Endodermal cell (in vitro differentiated cells): ENCODE measurements around the gene MRPL44. TPM values are rescaled to one million over a fixed set of nuclear protein-coding genes. Genes with fewer than 3 reads are reported as not detected.

Experiments used
- DNase-seq: peaks from one replicate; pipeline ENCODE4 v3.0.0-alpha.2; 2017
- H3K27ac ChIP-seq: 2 replicates; pipeline ENCODE4 v1.5.1; 2013; ENCODE audit warnings: mild to moderate bottlenecking, low read depth, low read length, moderate library complexity
- H3K27me3 ChIP-seq: 2 replicates; pipeline ENCODE4 v1.6.1; 2013; ENCODE audit warnings: mild to moderate bottlenecking, low read length, moderate library complexity; ENCODE audit not compliant: insufficient read depth, control insufficient read depth, poor library complexity, severe bottlenecking
- H3K36me3 ChIP-seq: 2 replicates; pipeline ENCODE4 v1.7.0; 2013; ENCODE audit warnings: mild to moderate bottlenecking, low read length, moderate library complexity; ENCODE audit not compliant: control insufficient read depth, insufficient read depth
- H3K4me1 ChIP-seq: one replicate; pipeline ENCODE4 v1.7.0; 2013; ENCODE audit warnings: low read length; ENCODE audit not compliant: control insufficient read depth, insufficient read depth
- H3K4me3 ChIP-seq: 2 replicates; pipeline ENCODE4 v1.5.1; 2013; ENCODE audit warnings: mild to moderate bottlenecking, low read length, moderate library complexity
- H3K9ac ChIP-seq: 2 replicates; pipeline ENCODE4 v1.6.1; 2013; ENCODE audit warnings: mild to moderate bottlenecking, low read length, moderate library complexity; ENCODE audit not compliant: poor library complexity, severe bottlenecking; ENCODE audit errors: extremely low read depth
- H3K9me3 ChIP-seq: 2 replicates; pipeline ENCODE4 v1.6.1; 2013; ENCODE audit warnings: mild to moderate bottlenecking, low read length, moderate library complexity; ENCODE audit not compliant: control insufficient read depth
- H3K27ac Mint-ChIP-seq: 2 replicates; pipeline ENCODE4 v1.8.0; 2020; ENCODE audit warnings: mixed read lengths
- H3K27me3 Mint-ChIP-seq: 2 replicates; pipeline ENCODE4 v1.8.0; 2021; ENCODE audit warnings: mild to moderate bottlenecking, mixed read lengths; ENCODE audit not compliant: insufficient read depth
- H3K36me3 Mint-ChIP-seq: 2 replicates; pipeline ENCODE4 v1.8.0; 2020; ENCODE audit warnings: low read depth, mixed read lengths
- H3K4me1 Mint-ChIP-seq: 2 replicates; pipeline ENCODE4 v1.8.0; 2020; ENCODE audit warnings: mixed read lengths
- H3K4me3 Mint-ChIP-seq: 2 replicates; pipeline ENCODE4 v1.8.0; 2020; ENCODE audit warnings: mild to moderate bottlenecking, moderate library complexity, mixed read lengths
- H3K9me3 Mint-ChIP-seq: 2 replicates; pipeline ENCODE4 v1.8.0; 2020; ENCODE audit warnings: mild to moderate bottlenecking, mixed read lengths
- WGBS, 2 experiments: methylation state at CpG; one replicate each; pipeline versions ENCODE4 v1.1.5 to v1.1.7; 2013; ENCODE audit warnings: missing lambda C conversion rate in 2 of 2, mixed read lengths in 1 of 2; ENCODE audit not compliant: insufficient coverage in 1 of 2, insufficient read length in 1 of 2; 5-methylcytosine and 5-hydroxymethylcytosine counted together
- total RNA-seq, 2 donors: library from RNA; stranded (reverse); fragmentation: NEBNext Ultra II Directional in 1 of 2; extraction: Animal tissue kit (Norgen Biotek cat#: 25700) in 1 of 2; gene quantifications; 2 replicates in 1 of 2; 3 replicates in 1 of 2; pipeline ENCODE4 v1.2.1, GENCODE V29; 2021
- TF ChIP-seq, protein P1 (sequence below): fragments of 200-600 bp; sonication (generic); conservative IDR thresholded peaks from 2 replicates; pipeline ENCODE4 v1.5.0; 2021; ENCODE audit warnings: antibody characterized with exemption, mild to moderate bottlenecking

The MRPL44 gene
- total RNA-seq, 2 donors from 2014 or later, result 38.7 to 43.4 TPM

DNA sequence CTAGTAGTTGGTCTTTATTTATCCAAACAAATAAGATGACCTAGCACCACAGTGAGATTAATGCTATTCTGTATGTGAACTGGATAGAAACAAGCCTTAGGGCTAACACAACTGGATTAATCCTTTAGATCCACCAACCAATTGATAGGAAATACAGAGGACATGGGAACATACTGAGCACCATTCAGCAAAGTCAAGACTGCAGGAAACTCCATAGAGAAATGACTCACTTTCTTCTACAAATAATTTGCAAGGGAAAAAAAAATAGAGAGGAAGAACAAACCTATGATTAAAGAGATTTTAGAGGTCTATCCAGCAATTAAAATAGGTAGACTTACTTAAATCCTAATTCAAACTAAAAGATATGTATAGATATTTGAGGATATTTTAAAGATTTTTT, 36.1 kb upstream of the MRPL44 start:
- TF ChIP-seq, protein P1, sequence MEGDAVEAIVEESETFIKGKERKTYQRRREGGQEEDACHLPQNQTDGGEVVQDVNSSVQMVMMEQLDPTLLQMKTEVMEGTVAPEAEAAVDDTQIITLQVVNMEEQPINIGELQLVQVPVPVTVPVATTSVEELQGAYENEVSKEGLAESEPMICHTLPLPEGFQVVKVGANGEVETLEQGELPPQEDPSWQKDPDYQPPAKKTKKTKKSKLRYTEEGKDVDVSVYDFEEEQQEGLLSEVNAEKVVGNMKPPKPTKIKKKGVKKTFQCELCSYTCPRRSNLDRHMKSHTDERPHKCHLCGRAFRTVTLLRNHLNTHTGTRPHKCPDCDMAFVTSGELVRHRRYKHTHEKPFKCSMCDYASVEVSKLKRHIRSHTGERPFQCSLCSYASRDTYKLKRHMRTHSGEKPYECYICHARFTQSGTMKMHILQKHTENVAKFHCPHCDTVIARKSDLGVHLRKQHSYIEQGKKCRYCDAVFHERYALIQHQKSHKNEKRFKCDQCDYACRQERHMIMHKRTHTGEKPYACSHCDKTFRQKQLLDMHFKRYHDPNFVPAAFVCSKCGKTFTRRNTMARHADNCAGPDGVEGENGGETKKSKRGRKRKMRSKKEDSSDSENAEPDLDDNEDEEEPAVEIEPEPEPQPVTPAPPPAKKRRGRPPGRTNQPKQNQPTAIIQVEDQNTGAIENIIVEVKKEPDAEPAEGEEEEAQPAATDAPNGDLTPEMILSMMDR, result no peak
- Mint-ChIP-seq H3K9me3 (no peaks in the 10 kb centered on the region), H3K4me1 (peaks cover 12% of the 10 kb centered on the region), H3K27me3 (no peaks in the 10 kb centered on the region), H3K36me3 (peaks cover 44% of the 10 kb centered on the region), H3K27ac (no peak overlapping the region), H3K4me3 (no peak overlapping the region)
- H3K9me3 ChIP-seq, result peaks cover 16% of the 10 kb centered on the region
- H3K36me3 ChIP-seq, result peaks cover 23% of the 10 kb centered on the region
- H3K4me1 ChIP-seq, result no peaks in the 10 kb centered on the region
- no peak overlapping the region for H3K4me3 ChIP-seq
- no peak overlapping the region for H3K9ac ChIP-seq
- no peak overlapping the region for H3K27ac ChIP-seq
- no peak for DNase-seq
- no peaks in the 10 kb centered on the region for H3K27me3 ChIP-seq

DNA sequence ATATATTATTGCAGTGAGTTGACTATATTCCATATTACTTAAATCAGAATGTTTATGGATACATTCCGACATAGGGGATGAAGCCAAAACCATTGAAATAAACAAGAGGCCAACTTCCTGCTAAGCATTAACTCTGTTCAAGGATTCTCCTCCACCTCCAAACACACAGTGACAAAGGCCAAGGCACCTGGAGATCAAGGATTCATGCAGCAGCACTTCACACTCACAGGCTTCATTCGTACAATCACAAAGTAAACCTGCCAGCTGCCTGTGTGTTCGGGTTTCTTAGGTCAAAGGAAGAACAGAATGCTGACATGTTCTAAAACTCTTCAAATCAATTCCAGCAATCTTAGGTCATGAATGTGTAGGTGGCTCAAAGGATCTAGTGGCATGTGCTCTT, 35.0 kb upstream of the MRPL44 start:
- Mint-ChIP-seq H3K27me3 (no peaks in the 10 kb centered on the region), H3K27ac (no peak overlapping the region), H3K36me3 (peaks cover 42% of the 10 kb centered on the region), H3K4me3 (no peak overlapping the region), H3K9me3 (peaks cover 8% of the 10 kb centered on the region), H3K4me1 (peaks cover 12% of the 10 kb centered on the region)
- WGBS, 2 experiments, result 80 to 91% methylated on average over 1 to 3 of the region's 3 CpGs
- Histone ChIP-seq H3K36me3 (peaks cover 26% of the 10 kb centered on the region), H3K27ac (no peak overlapping the region), H3K4me3 (no peak overlapping the region), H3K4me1 (no peaks in the 10 kb centered on the region), H3K27me3 (no peaks in the 10 kb centered on the region), H3K9ac (no peak overlapping the region), H3K9me3 (peaks cover 27% of the 10 kb centered on the region)
- no peak for DNase-seq
- TF ChIP-seq, protein P1, result no peak

DNA sequence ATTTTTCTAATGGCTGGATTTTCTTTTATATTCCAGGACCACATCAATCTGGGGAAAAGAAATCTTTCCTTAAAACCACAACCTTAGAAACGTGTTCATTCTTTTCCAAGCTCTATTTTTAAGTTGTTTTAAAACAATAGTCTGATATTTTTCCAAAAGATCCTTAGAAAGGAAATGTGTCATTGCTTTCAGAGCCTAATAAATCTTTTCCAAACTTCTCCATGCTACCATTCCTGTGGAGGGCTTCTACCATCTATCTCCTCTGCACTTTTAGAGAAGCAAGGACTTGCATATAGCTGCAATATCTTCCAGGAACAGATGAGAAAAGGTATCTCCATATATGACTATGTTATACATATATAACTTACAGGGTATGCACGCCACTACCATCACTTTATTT, 33.3 kb upstream of the MRPL44 start:
- H3K36me3 Mint-ChIP-seq, result peaks cover 47% of the 10 kb centered on the region
- WGBS, 2 experiments, result 100% methylated on average over 1 to 2 of the region's 2 CpGs
- no peak overlapping the region for H3K27ac ChIP-seq
- no peak overlapping the region for H3K4me3 Mint-ChIP-seq
- TF ChIP-seq, protein P1, result no peak
- peaks cover 41% of the 10 kb centered on the region for H3K9me3 ChIP-seq
- H3K4me1 ChIP-seq, result no peaks in the 10 kb centered on the region
- no peak overlapping the region for H3K4me3 ChIP-seq
- peaks cover 9% of the 10 kb centered on the region for H3K9me3 Mint-ChIP-seq
- H3K27ac Mint-ChIP-seq, result no peak overlapping the region
- H3K9ac ChIP-seq, result no peak overlapping the region
- no peaks in the 10 kb centered on the region for H3K27me3 ChIP-seq
- peaks cover 12% of the 10 kb centered on the region for H3K4me1 Mint-ChIP-seq
- peaks cover 19% of the 10 kb centered on the region for H3K36me3 ChIP-seq
- H3K27me3 Mint-ChIP-seq, result no peaks in the 10 kb centered on the region
- no peak for DNase-seq
